K562 treated with DMSO at 1 percent for 4 hours (cell line): ENCODE results near the gene WDR20. TPM values are rescaled to one million over a fixed set of nuclear protein-coding genes. Genes with fewer than 3 reads are reported as not detected.

Experiments used
- total RNA-seq: library from RNA; unstranded; fragments of 300-600 nt; gene quantifications from 2 replicates; pipeline ENCODE4 v1.2.3, GENCODE V29; 2022; ENCODE audit not compliant: insufficient read depth

The WDR20 gene, protein sequence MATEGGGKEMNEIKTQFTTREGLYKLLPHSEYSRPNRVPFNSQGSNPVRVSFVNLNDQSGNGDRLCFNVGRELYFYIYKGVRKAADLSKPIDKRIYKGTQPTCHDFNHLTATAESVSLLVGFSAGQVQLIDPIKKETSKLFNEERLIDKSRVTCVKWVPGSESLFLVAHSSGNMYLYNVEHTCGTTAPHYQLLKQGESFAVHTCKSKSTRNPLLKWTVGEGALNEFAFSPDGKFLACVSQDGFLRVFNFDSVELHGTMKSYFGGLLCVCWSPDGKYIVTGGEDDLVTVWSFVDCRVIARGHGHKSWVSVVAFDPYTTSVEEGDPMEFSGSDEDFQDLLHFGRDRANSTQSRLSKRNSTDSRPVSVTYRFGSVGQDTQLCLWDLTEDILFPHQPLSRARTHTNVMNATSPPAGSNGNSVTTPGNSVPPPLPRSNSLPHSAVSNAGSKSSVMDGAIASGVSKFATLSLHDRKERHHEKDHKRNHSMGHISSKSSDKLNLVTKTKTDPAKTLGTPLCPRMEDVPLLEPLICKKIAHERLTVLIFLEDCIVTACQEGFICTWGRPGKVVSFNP
- 8.4 and 11.2 TPM in 2 replicates for total RNA-seq

DNA sequence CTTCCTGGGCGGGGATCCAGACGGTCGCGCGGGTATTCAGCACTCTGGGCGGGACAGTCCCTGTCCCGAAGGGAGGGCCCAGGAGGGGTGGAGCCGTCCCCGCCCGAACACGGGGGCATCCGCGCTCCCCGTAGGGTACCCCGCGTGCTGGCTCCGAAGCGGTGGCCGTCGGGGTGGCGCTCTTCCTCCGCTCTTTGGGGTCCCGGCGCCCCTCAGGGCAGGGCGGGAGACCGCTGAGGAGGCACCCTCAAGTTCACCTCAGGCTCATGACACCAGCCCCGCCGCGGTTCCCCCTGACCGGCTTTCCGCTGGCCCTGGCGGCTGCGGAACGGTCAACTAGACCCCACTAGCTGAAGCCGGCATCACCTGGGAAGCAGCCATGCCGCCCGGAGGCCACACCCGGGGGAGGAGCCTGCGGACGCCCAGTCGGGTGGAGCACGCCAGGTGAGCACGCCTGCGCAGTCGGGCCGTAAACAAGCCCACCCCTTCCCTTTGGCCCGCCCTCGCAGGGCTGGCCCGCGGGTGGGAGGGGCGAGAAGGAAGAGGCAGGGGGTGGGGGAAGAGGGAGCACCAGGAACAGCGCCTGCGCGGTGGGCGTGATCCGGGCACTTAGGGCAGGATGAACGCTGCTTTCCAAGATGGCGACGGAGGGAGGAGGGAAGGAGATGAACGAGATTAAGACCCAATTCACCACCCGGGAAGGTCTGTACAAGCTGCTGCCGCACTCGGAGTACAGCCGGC, at the start of gene WDR20:
WDR20 (plus strand) TSS at position 612 of the 741 bp plus-strand sequence; CDS start at position 639, 27 bp downstream.

Other genes with a start within 250 kb of the WDR20 start
- 112 and 148 TPM in 2 replicates for gene DYNC1H1, start 175.3 kb upstream of the WDR20 start, total RNA-seq
- 515 and 582 TPM in 2 replicates for gene HSP90AA1, start 52.9 kb upstream of the WDR20 start, total RNA-seq
- 4.3 and 5.3 TPM in 2 replicates for gene MOK, start 165.3 kb downstream of the WDR20 start, total RNA-seq
- gene ZNF839, start 179.8 kb downstream of the WDR20 start, total RNA-seq = 3.9 and 5.7 TPM in 2 replicates
- gene CINP, start 223.0 kb downstream of the WDR20 start, total RNA-seq = 28.0 and 32.0 TPM in 2 replicates
- 2.8 and 3.5 TPM in 2 replicates for gene TECPR2, start 223.0 kb downstream of the WDR20 start, total RNA-seq